HL-60 (cell line): ENCODE data around the gene SARDH.

Experiments used
- CTCF ChIP-seq: IDR thresholded peaks from one replicate; pipeline ENCODE4 v1.5.1; 2011; ENCODE audit warnings: low read length, control low read depth, inconsistent platforms; ENCODE audit not compliant: insufficient read depth
- POLR2AphosphoS5 ChIP-seq: IDR thresholded peaks from 2 replicates; pipeline ENCODE4 v1.6.1; 2012; ENCODE audit warnings: low read depth
- SPI1 ChIP-seq: IDR thresholded peaks from 2 replicates; pipeline ENCODE4 v1.6.1; 2012; ENCODE audit warnings: low read depth, mild to moderate bottlenecking, borderline replicate concordance

GRCh38 chr9:133779081-133779480 lies 40.9 kb upstream of the SARDH start:
- TF ChIP-seq CTCF (no peak), POLR2AphosphoS5 (no peak), SPI1 (no peak)
